Brain microvascular endothelial cell (primary cell): ENCODE measurements around the gene DDX56.
"Not testable (repeated sequence)": the region's sequence is repeated elsewhere in the genome, so short reads cannot be mapped to it uniquely, and the experiment has no call there.

ENCODE experiments used
- DNase-seq: peaks from one replicate; pipeline ENCODE4 v3.0.0-alpha.2; 2020
- H3K27ac ChIP-seq: fragments of 250-450 bp; sonication (Bioruptor Pico); 2 replicates; pipeline ENCODE4 v1.5.1; 2020; ENCODE audit warnings: mild to moderate bottlenecking, moderate library complexity
- H3K27me3 ChIP-seq: fragments of 250-450 bp; sonication (Bioruptor Pico); replicated peaks from 2 replicates; pipeline ENCODE4 v1.5.1; 2020; ENCODE audit warnings: mild to moderate bottlenecking
- H3K36me3 ChIP-seq: fragments of 250-450 bp; sonication (Bioruptor Pico); replicated peaks from 2 replicates; pipeline ENCODE4 v1.5.1; 2020; ENCODE audit warnings: mild to moderate bottlenecking
- H3K4me3 ChIP-seq: 2 replicates; pipeline ENCODE4 v1.5.1; 2011; ENCODE audit warnings: low read depth, mild to moderate bottlenecking, control low read depth, low read length, moderate library complexity
- in situ Hi-C: cut with HindIII; loops from 2 replicates; pipeline ENCODE4 v1.10.0; 2017; ENCODE audit warnings: low sequenced_read_pairs, low pct_ligation_motif_present
- TF ChIP-seq, protein P1 (sequence below): IDR thresholded peaks from 2 replicates; pipeline ENCODE4 v1.5.1; 2011; ENCODE audit warnings: low read depth, mild to moderate bottlenecking, moderate library complexity, low read length, control low read depth, inconsistent platforms; ENCODE audit errors: missing control alignments

DDX56 gene

GRCh38 chr7:44561962-44562621, 11.6 kb downstream of the DDX56 start:
- Histone ChIP-seq H3K27ac (no peak overlapping the region), H3K27me3 (no peaks in the 10 kb centered on the region), H3K36me3 (peaks cover 27% of the 10 kb centered on the region), H3K4me3 (no peak overlapping the region)
- DNase-seq, result peak; percentile 47
- TF ChIP-seq, protein P1, sequence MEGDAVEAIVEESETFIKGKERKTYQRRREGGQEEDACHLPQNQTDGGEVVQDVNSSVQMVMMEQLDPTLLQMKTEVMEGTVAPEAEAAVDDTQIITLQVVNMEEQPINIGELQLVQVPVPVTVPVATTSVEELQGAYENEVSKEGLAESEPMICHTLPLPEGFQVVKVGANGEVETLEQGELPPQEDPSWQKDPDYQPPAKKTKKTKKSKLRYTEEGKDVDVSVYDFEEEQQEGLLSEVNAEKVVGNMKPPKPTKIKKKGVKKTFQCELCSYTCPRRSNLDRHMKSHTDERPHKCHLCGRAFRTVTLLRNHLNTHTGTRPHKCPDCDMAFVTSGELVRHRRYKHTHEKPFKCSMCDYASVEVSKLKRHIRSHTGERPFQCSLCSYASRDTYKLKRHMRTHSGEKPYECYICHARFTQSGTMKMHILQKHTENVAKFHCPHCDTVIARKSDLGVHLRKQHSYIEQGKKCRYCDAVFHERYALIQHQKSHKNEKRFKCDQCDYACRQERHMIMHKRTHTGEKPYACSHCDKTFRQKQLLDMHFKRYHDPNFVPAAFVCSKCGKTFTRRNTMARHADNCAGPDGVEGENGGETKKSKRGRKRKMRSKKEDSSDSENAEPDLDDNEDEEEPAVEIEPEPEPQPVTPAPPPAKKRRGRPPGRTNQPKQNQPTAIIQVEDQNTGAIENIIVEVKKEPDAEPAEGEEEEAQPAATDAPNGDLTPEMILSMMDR, result no peak
- in situ Hi-C loops, result no loop called here

- Histone ChIP-seq H3K36me3 (peaks cover 24% of the 10 kb centered on the region), H3K4me3 (no peak overlapping the region), H3K27ac (no peak overlapping the region), H3K27me3 (no peaks in the 10 kb centered on the region)
- in situ Hi-C loops, result no loop called here
- TF ChIP-seq, protein P1, result no peak
- DNase-seq, result no peak
Measured at GRCh38 chr7:44561481-44561880, 12.2 kb downstream of the DDX56 start.

DNA sequence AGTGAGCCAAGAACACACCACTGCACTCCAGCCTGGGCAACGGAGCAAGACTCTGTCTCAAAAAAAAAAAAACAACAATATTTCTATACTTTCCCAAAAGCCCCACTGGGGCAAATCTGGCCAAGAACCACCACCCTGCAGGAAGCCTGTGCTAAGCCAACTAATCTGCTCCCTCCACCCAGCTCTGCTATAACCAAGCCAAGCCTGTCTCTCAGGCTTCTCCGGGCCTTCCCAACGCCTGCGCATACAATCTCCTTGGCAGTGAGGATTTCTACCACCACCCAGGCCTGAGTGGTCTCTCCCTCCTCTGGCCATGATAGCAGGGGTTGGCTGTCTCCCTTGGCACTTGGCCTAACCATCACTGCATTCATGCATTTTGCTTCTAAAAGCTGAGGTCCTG, 14.2 kb downstream of the DDX56 start:
- Histone ChIP-seq H3K27me3 (no peaks in the 10 kb centered on the region), H3K27ac (no peak overlapping the region), H3K4me3 (no peak overlapping the region), H3K36me3 (peaks cover 11% of the 10 kb centered on the region)
- in situ Hi-C loops, result no loop called here
- TF ChIP-seq, protein P1, result no peak
- no peak for DNase-seq

- no peak overlapping the region for H3K27ac ChIP-seq
Measured at GRCh38 chr7:44557485-44557884, 16.2 kb downstream of the DDX56 start.

DNA sequence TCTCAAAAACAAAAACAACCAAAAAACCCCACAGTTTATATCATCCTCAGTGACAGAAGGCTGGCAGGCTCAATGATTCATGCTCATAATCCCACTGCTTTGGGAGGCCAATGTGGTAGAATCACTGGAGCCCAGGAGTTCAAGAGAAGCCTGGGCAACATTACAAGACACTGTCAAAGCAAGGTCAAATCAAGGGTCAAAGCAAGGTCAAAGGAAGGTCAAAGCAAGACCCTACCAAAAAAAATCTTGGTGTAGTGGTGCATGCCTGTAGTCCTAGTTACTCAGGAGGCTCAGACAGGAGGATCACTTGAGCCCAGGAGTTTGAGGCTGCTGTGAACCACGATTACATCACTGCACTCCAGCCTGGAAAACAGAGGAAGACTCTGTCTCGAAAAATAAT, 18.4 kb downstream of the DDX56 start:
- in situ Hi-C loops, result no loop called here

More at GRCh38 chr7:44557485-44557884, 16.2 kb downstream of the DDX56 start:
- TF ChIP-seq, protein P1, result no peak
- Histone ChIP-seq H3K36me3 (no peaks in the 10 kb centered on the region), H3K4me3 (no peak overlapping the region), H3K27me3 (no peaks in the 10 kb centered on the region)
- DNase-seq, result no peak
- in situ Hi-C loops, result no loop called here

DNA sequence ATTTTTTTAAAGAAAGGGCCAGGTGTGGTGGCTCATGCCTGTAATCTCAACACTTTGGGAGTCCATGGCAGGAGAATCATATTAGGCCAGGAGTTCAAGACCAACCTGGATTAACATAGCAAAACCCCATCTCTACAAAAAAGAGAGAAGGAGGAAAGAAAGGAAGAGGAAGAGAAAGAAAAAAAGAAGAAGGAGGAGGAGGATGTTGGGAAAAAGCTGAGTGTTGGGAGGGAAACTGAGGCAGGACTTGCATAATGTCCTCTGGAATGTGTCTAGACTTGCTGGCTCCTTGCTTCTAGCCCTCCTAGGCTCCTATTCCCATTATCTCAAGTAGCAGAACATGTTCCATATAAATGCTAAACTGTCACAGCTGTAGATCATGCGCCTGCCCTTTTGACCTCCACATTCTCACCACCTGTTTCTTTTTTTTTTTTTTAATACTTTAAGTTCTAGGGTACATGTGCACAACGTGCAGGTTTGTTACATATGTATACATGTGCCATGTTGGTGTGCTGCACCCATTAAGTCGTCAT, 21.2 kb downstream of the DDX56 start:
- H3K27me3 ChIP-seq, H3K36me3 ChIP-seq, in situ Hi-C loops: not testable (repeated sequence)

More for the DNA sequence above, 18.4 kb downstream of the DDX56 start:
- DNase-seq, result no peak
- Histone ChIP-seq H3K36me3 (no peaks in the 10 kb centered on the region), H3K27ac (no peak overlapping the region), H3K4me3 (no peak overlapping the region), H3K27me3 (no peaks in the 10 kb centered on the region)
- TF ChIP-seq, protein P1, result no peak

More for the DNA sequence above, 21.2 kb downstream of the DDX56 start:
- H3K27ac ChIP-seq, DNase-seq, H3K4me3 ChIP-seq: not testable (repeated sequence)
